ENCODE results near the gene GRID2IP.
"Not testable (repeated sequence)": the region's sequence is repeated elsewhere in the genome, so short reads cannot be mapped to it uniquely, and the experiment has no call there.

GRID2IP gene

GRCh38 chr7:6487184-6487545 is 64.1 kb downstream of the GRID2IP start:
- no peak for DNase-seq (ENCODE audit: low read depth in 2 of 2)

DNA sequence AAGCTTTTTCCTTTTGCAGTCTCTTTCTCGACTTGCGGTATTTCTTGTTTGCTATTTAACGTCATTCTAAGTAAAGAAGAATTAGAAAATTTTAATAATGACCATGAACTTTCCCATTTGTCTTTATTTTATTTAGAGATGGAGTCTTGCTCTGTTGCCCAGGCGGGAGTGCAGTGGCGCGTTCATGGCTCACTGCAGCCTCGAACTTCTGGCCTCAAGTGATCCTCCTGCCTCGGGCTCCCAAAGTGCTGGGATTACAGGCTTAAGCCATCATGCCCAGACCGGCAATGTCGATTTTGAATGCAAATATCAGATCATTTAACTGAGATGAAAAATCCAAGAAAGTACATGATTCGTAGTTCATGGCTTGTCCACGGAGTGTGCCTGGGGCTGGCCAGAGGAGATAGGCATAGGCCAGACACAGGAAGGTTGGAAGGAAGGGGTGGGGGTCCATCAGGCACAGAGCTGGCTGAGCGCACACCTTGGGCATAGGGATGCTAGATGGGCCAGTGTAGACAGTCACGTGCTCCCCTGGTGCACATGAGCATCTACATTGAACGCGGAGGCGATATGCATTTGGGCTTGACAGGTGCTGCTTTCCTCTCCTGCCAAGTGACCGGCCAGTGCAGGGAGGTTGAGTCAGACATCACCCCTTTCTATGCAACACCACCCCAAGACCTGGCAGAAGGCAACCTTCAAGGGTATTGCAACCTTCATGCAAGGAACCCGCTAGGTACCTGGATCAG is 64.7 kb downstream of the GRID2IP start:
- DNase-seq (ENCODE audit: low read depth in 2 of 2): no peak

DNA sequence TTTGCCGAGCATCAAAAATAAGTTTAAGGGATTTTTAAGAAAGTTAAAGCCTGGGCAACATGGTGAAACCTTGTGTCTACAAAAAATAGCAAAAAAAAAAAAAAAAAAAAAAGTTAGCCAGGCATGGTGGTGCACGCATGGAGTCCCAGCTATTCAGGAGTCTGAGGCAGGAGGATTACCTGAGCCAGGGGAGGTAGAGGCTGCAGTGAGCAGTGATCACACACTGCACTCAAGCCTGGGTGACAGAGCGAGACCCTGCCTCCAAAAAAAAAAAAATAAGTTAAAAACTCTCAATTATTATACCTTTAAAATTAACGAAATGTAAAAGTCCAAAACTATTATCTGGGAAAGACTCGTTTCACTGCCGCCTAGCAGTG is 68.5 kb downstream of the GRID2IP start:
- no peak for DNase-seq (ENCODE audit: low read depth in 2 of 2)

GRCh38 chr7:6482307-6482706 is 69.0 kb downstream of the GRID2IP start:
- DNase-seq (ENCODE audit: low read depth in 2 of 2): no peak

- DNase-seq (ENCODE audit: low read depth in 2 of 2): no peak
Observed at GRCh38 chr7:6481445-6481844, 69.8 kb downstream of the GRID2IP start.

- DNase-seq (ENCODE audit: low read depth in 2 of 2): no peak
Observed at GRCh38 chr7:6480323-6480660, 71.0 kb downstream of the GRID2IP start.

DNA sequence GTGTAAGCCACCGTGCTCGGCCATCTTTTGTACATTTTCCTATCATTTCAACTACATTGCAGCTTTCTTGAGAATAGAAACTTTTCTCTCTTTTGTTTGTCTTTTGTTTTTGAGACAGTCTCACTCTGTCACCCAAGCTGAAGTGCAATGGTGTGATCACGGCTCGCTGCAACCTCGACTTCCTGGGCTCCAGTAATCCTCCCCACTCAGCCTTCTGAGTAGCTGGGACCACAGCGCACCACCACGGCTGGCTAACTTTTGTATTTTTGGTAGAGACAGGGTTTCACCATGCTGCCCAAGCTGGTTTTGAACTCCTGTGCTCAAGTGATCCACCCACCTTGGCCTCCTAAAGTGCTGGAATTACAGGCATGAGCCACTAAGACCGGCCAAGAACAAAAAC is 72.2 kb downstream of the GRID2IP start:
- no peak for DNase-seq (ENCODE audit: low read depth in 2 of 2)

DNA sequence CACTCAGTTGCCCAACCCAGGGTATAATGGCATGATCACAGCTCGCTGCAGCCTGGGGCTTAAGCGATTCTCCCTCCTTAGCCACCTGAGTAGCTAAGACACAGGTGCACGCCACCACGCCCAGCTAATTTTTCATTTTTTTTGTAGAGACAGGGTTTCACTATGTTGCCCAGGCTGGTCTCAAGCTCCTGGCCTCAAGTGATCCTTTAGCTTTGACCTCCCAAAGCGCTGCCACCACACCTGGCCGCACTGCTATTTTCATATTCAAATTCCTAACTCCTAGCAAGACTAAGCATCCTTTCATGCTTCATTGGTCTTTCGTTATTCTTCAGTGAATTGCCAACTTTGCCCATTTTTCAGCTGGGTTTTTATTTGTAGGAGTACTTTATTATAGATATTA is 73.1 kb downstream of the GRID2IP start:
- DNase-seq (ENCODE audit: low read depth in 2 of 2): no peak

DNA sequence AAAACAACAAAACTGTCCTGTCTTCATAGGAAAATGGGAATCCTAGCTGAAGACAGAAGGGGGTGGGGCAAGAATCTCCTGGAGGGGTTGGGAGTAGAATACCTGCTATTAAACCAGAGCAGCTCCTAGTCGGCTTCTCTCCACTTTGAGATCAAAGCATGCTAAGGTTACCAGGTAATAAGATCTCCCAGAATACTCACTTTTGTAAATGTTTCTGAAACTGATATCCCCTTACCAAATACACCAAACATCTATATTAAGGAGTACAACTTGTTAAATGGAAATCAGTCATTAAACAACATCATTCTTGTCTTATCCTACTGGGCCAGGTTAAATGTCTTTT is 74.0 kb downstream of the GRID2IP start:
- DNase-seq (ENCODE audit: low read depth in 2 of 2): no peak

DNA sequence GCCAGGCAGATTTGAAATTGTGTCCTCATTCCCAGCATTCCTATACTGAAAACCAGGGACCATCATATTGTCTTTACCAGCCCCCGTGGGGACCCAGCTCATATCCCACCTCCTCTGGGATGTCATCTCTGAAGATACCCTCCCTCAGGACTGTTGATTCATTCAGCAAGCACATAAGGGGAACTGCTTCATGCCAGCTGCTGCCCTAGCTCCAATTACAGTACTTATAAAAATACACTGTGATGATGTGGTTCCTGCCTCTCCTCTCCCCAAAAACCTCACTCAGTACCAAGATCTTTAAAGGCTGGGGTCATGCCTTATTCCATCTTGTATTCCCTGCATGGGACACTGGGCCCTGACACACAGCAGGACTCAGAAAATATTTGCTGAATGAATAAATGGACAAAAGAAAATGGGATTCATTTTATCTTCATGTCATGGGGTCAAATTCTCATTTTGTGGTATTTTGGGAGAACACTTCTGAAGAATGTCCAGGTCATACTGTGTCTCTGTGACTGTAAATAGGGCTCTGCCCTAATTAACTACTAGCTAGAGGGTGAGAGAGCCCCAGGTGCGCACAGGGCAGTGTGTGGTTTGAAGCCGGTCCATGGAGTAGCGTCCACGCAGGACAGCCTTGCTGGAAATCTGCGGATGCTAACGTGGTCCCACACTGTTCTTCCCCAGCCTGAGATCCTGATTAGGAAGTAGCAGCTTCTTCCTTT is 74.5 kb downstream of the GRID2IP start:
- no peak for DNase-seq (ENCODE audit: low read depth in 2 of 2)

- no peak for DNase-seq (ENCODE audit: low read depth in 2 of 2)
Observed at GRCh38 chr7:6475433-6476186, 75.7 kb downstream of the GRID2IP start.

DNA sequence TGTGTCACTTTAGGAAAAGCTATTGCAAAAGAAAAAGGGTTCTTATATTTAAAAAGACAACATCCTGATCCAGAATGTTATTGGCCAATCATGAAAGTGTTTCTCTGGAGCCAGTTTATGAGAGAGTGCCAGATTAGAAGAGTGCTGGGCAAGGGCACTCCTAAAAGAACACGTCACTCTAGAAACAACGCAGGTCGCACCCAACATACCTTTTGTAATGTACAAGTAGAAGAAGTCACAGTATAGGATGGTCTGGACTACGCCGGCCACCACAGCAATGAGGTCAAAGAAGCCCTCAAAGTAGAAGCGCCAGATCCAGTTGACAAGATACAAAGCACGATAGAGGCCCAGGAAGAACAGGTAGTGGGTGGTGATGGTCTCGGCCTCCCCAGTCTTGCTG is 85.4 kb downstream of the GRID2IP start:
- no peak for DNase-seq (ENCODE audit: low read depth in 2 of 2)

DNA sequence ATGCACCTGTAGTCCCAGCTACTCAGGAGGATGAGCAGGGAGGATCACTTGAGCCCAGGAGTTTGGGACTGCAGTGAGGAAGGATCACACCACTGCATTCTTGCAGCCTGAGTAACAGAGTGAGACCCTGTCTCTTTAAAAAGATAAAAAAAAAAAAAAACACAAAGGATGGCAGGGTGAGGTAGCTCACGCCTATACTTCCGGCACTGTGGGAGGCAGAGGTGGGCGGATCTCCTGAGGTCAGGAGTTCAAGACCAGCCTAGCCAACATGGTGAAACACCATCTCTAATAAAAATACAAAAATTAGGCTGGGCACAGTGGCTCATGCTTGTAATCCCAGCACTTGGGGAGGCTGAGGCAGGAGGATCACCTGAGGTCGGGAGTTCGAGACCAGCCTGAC is 87.7 kb downstream of the GRID2IP start:
- not testable (repeated sequence) for DNase-seq (ENCODE audit: low read depth in 2 of 2)

DNA sequence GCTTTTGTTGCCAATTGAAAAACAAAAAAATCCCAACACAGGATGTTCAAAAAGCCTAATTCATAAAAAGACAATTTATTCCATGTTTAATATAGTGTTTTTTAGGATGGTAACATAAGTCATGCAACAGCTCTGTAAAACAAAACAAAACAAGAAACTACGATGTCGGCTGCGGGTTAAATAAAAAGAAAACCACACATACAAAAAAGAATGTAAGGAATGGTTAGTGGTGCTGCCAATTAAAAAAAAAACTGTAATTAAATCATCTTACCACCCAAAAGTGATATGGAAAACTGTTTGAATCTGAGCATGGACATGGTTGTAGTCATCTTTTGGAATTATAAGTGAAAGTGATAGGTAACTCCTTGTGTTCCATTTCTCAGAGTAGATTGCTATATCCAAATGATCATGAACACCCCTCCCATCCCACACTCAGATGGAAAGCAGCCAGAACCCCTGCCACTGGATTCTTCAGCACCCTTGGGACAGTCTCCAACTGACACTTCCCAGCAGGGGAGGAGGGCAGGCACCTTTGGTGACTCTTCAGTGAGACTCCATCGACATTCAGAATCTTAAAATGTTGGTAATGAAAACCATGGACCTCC is 89.2 kb downstream of the GRID2IP start:
- DNase-seq (ENCODE audit: low read depth in 2 of 2): no peak

- DNase-seq (ENCODE audit: low read depth in 2 of 2): no peak
Observed at GRCh38 chr7:6460990-6461584, 90.2 kb downstream of the GRID2IP start.

GRCh38 chr7:6460303-6460702 is 91.0 kb downstream of the GRID2IP start:
- DNase-seq (ENCODE audit: low read depth in 2 of 2): no peak

DNA sequence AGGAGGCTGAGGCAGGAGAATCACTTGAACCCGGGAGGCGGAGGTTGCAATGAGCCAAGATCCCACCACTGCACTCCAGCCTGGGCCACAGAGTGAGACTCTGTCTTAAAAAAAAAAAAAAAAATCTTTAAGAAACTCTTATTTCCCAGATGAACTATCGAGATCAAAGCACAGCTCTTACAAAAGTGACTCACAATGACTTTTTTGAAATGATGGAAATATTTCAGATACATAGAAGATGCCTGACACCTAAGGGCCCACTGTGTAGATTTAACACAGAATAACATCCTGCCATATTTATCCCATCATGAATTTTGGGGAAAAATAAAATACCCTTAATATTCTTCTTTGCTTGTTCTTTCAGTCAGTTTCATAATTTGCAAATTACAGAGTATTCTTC is 92.6 kb downstream of the GRID2IP start:
- not testable (repeated sequence) for DNase-seq (ENCODE audit: low read depth in 2 of 2)

DNA sequence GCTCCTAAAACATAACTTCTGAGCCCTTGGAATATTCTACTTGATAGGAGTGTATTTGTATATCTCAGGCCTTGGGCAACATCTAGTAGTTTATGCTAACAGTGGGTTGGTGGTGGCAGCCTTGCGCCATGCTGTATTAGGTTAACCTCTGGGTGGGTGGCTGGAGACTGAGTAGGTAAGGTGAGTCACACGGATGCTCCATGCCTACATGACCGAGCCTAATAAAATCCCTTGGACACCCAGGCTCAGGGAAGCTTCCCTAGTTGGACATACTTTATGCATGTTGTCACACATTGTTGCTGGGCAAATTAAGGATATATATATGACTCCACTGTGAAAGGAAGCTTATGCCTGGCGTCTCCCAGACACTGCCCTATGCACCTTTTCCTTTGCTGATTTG is 97.5 kb downstream of the GRID2IP start:
- no peak for DNase-seq (ENCODE audit: low read depth in 2 of 2)

GRCh38 chr7:6451224-6451705 is 100.0 kb downstream of the GRID2IP start:
- DNase-seq (ENCODE audit: low read depth in 2 of 2): no peak

DNA sequence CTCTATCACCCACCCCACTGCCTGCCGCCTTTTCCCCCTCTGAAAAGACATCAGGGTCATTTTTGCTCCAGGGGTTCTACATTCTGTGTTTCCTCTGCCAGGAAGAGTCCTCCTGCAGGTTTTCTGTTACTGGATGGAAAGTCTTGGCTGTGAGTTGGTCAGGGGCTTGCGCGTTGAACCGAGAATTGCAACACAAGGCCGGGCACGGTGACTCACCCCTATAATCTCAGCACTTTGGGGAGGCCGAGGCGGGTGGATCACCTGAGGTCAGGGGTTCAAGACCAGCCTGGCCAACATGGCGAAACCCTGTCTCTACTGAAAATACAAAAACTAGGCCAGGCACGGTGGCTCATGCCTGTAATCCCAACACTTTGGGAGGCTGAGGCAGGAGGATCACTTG is 100.7 kb downstream of the GRID2IP start:
- not testable (repeated sequence) for DNase-seq (ENCODE audit: low read depth in 2 of 2)

DNA sequence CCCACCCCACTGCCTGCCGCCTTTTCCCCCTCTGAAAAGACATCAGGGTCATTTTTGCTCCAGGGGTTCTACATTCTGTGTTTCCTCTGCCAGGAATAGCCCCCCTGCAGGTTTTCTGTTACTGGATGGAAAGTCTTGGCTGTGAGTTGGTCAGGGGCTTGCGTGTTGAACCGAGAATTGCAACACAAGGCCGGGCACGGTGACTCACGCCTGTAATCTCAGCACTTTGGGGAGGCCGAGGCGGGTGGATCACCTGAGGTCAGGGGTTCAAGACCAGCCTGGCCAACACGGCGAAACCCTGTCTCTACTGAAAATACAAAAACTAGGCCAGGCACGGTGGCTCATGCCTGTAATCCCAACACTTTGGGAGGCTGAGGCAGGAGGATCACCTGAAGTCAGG is 101.4 kb downstream of the GRID2IP start:
- DNase-seq (ENCODE audit: low read depth in 2 of 2): not testable (repeated sequence)

DNA sequence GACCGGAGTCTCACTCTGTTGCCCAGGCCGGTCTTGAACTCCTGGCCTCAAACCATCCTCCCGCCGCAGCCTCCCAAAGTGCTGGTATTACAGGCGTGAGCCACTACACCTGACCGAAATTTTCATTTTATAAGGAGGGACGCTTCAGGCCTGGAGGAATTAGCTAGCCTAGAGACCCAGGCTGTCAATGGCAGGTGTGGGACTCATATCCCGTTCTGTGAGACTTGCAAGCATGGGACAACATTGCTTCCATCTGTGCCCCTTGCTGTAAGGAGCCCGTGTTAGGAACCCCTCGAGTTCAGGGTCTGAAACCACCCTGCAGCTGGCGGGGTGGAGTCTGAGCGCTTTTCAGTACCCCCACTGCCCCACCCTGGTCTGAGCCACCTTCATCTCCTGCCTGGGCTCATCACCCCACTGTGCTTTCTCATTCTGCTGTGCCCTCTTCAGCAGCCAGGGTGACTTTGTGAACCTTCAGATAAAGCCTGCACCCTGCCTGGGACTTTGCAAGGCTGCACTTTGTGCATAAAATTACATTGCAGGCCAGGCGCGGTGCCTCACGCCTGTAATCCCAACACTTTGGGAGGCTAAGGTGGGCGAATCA is 102.2 kb downstream of the GRID2IP start:
- DNase-seq (ENCODE audit: low read depth in 2 of 2): no peak

Data from activated CD4-positive, alpha-beta T cell treated with anti-CD3 and anti-CD28 coated beads for 24 hours (primary cell).